NCI-H510A (cell line): ENCODE data around the gene LARP1.
"Not testable (repeated sequence)": the region's sequence is repeated elsewhere in the genome, so short reads cannot be mapped to it uniquely, and the experiment has no call there.

Experiments used
- DNase-seq: peaks from one replicate; lab custom pipeline; 2025; lab: John Stamatoyannopoulos, UW

Gene LARP1

GRCh38 chr5:154793599-154794524, 38.7 kb downstream of the LARP1 start:
- no peak for DNase-seq

- no peak for DNase-seq
These were observed 39.5 kb downstream of the LARP1 start for GRCh38 chr5:154794525-154795234.

GRCh38 chr5:154795235-154795596, 40.0 kb downstream of the LARP1 start:
- DNase-seq = no peak

- DNase-seq = no peak
These were observed 42.6 kb downstream of the LARP1 start for GRCh38 chr5:154797762-154798161.

GRCh38 chr5:154800582-154800981, 45.4 kb downstream of the LARP1 start:
- no peak for DNase-seq

GRCh38 chr5:154801083-154801482, 45.9 kb downstream of the LARP1 start:
- no peak for DNase-seq

- DNase-seq = no peak
These were observed 46.9 kb downstream of the LARP1 start for GRCh38 chr5:154802050-154802449.

- DNase-seq = no peak
These were observed 51.0 kb downstream of the LARP1 start for GRCh38 chr5:154806176-154806575.

- DNase-seq = no peak
These were observed 56.1 kb downstream of the LARP1 start for GRCh38 chr5:154811239-154811638.

- no peak for DNase-seq
These were observed 56.7 kb downstream of the LARP1 start for GRCh38 chr5:154811653-154812465.

GRCh38 chr5:154813158-154813557, 58.0 kb downstream of the LARP1 start:
- no peak for DNase-seq

- DNase-seq = no peak
These were observed 58.6 kb downstream of the LARP1 start for GRCh38 chr5:154813736-154814135.

- no peak for DNase-seq
These were observed 59.8 kb downstream of the LARP1 start for GRCh38 chr5:154815025-154815424.

- no peak for DNase-seq
These were observed 60.6 kb downstream of the LARP1 start for GRCh38 chr5:154815684-154816247.

GRCh38 chr5:154816891-154817492, 61.8 kb downstream of the LARP1 start:
- DNase-seq = no peak

- DNase-seq = no peak
These were observed 62.6 kb downstream of the LARP1 start for GRCh38 chr5:154817815-154818214.

GRCh38 chr5:154818471-154819116, 63.4 kb downstream of the LARP1 start:
- DNase-seq = no peak

GRCh38 chr5:154819546-154819945, 64.4 kb downstream of the LARP1 start:
- DNase-seq = no peak

GRCh38 chr5:154820383-154820782, 65.2 kb downstream of the LARP1 start:
- DNase-seq = no peak

- DNase-seq = not testable (repeated sequence)
These were observed 67.7 kb downstream of the LARP1 start for GRCh38 chr5:154822896-154823295.

- no peak for DNase-seq
These were observed 68.4 kb downstream of the LARP1 start for GRCh38 chr5:154823605-154824004.
